ENCODE data around the gene RERGL. TPM values are rescaled to one million over a fixed set of nuclear protein-coding genes. Genes with fewer than 3 reads are reported as not detected.
"Not testable (repeated sequence)": the region's sequence is repeated elsewhere in the genome, so short reads cannot be mapped to it uniquely, and the experiment has no call there.

The RERGL gene
- total and polyA plus RNA-seq, 4 donors, result 2.3 to 30.6 (median 5.2) TPM

GRCh38 chr12:18101043-18101442, 11.1 kb upstream of the RERGL start:
- peaks cover 0 to 1% of the 10 kb centered on the region in 2 donors for H3K36me3 ChIP-seq (ENCODE audit: control insufficient read depth in 1 of 2, insufficient read depth in 2 of 2, low read length in 1 of 2)
- H3K4me3 ChIP-seq (ENCODE audit: low read length in 2 of 2), result no peak overlapping the region
- 62 to 74% methylated on average over 2 of the region's 2 CpGs for WGBS, 2 donors
- H3K27me3 ChIP-seq (ENCODE audit: control insufficient read depth in 1 of 2, insufficient read depth in 2 of 2, low read length in 1 of 2), result no peaks in the 10 kb centered on the region
- ATAC-seq (ENCODE audit: low FRiP score), result no peak
- intact Hi-C loops (cut with DNase I), result no loop called here
- no peak overlapping the region for H3K27ac ChIP-seq (ENCODE audit: low read depth in 1 of 2, low read length in 2 of 2)
- DNase-seq, result no peak
- H3K9me3 ChIP-seq (ENCODE audit: control insufficient read depth, low read length), result no peaks in the 10 kb centered on the region
- H3K4me1 ChIP-seq (ENCODE audit: control insufficient read depth in 1 of 2, insufficient read depth in 2 of 2, low read length in 2 of 2), result no peaks in the 10 kb centered on the region

GRCh38 chr12:18084080-18084479, 5.9 kb downstream of the RERGL start:
- WGBS, 2 donors, result 70 to 77% methylated on average over 3 of the region's 3 CpGs
- no peak overlapping the region for H3K27ac ChIP-seq (ENCODE audit: low read depth in 1 of 2, low read length in 2 of 2)
- no peak for DNase-seq
- no peak for ATAC-seq (ENCODE audit: low FRiP score)
- no peak overlapping the region for H3K4me3 ChIP-seq (ENCODE audit: low read length in 2 of 2)
- H3K36me3 ChIP-seq (ENCODE audit: control insufficient read depth in 1 of 2, insufficient read depth in 2 of 2, low read length in 1 of 2), result no peaks in the 10 kb centered on the region
- H3K4me1 ChIP-seq (ENCODE audit: control insufficient read depth in 1 of 2, insufficient read depth in 2 of 2, low read length in 2 of 2), result no peaks in the 10 kb centered on the region
- H3K9me3 ChIP-seq (ENCODE audit: control insufficient read depth, low read length), result no peaks in the 10 kb centered on the region
- intact Hi-C loops (cut with DNase I), result no loop called here
- H3K27me3 ChIP-seq (ENCODE audit: control insufficient read depth in 1 of 2, insufficient read depth in 2 of 2, low read length in 1 of 2), result no peaks in the 10 kb centered on the region

GRCh38 chr12:18079541-18080246, 10.3 kb downstream of the RERGL start:
- intact Hi-C loops (cut with DNase I), result no loop called here
- Histone ChIP-seq H3K9me3 (ENCODE audit: control insufficient read depth, low read length) (no peaks in the 10 kb centered on the region), H3K4me1 (ENCODE audit: control insufficient read depth in 1 of 2, insufficient read depth in 2 of 2, low read length in 2 of 2) (no peaks in the 10 kb centered on the region)

GRCh38 chr12:18074001-18074400, 16.0 kb downstream of the RERGL start:
- intact Hi-C loops (cut with DNase I), result no loop called here
- Histone ChIP-seq H3K27ac (ENCODE audit: low read depth in 1 of 2, low read length in 2 of 2) (no peak overlapping the region), H3K36me3 (ENCODE audit: control insufficient read depth in 1 of 2, insufficient read depth in 2 of 2, low read length in 1 of 2) (no peaks in the 10 kb centered on the region), H3K4me3 (ENCODE audit: low read length in 2 of 2) (no peak overlapping the region), H3K27me3 (ENCODE audit: control insufficient read depth in 1 of 2, insufficient read depth in 2 of 2, low read length in 1 of 2) (no peaks in the 10 kb centered on the region), H3K9me3 (ENCODE audit: control insufficient read depth, low read length) (peaks cover 2% of the 10 kb centered on the region), H3K4me1 (ENCODE audit: control insufficient read depth in 1 of 2, insufficient read depth in 2 of 2, low read length in 2 of 2) (no peaks in the 10 kb centered on the region)
- 61 to 62% methylated on average over 3 of the region's 3 CpGs for WGBS, 2 donors
- DNase-seq, result no peak
- ATAC-seq (ENCODE audit: low FRiP score), result no peak

More at GRCh38 chr12:18079541-18080246, 10.3 kb downstream of the RERGL start:
- H3K27me3 ChIP-seq (ENCODE audit: control insufficient read depth in 1 of 2, insufficient read depth in 2 of 2, low read length in 1 of 2), result no peaks in the 10 kb centered on the region
- no peaks in the 10 kb centered on the region for H3K36me3 ChIP-seq (ENCODE audit: control insufficient read depth in 1 of 2, insufficient read depth in 2 of 2, low read length in 1 of 2)
- 72 to 73% methylated on average over 7 of the region's 7 CpGs for WGBS, 2 donors
- ATAC-seq (ENCODE audit: low FRiP score) (no peak), DNase-seq (no peak)
- no peak overlapping the region for H3K27ac ChIP-seq (ENCODE audit: low read depth in 1 of 2, low read length in 2 of 2)
- no peak overlapping the region for H3K4me3 ChIP-seq (ENCODE audit: low read length in 2 of 2)

- ATAC-seq (ENCODE audit: low FRiP score) (no peak), DNase-seq (no peak)
- no peaks in the 10 kb centered on the region for H3K4me1 ChIP-seq (ENCODE audit: control insufficient read depth in 1 of 2, insufficient read depth in 2 of 2, low read length in 2 of 2)
- 87 to 88% methylated on average over 14 of the region's 14 CpGs for WGBS, 2 donors
- H3K4me3 ChIP-seq (ENCODE audit: low read length in 2 of 2), result no peak overlapping the region
- H3K36me3 ChIP-seq (ENCODE audit: control insufficient read depth in 1 of 2, insufficient read depth in 2 of 2, low read length in 1 of 2), result no peaks in the 10 kb centered on the region
- H3K27ac ChIP-seq (ENCODE audit: low read depth in 1 of 2, low read length in 2 of 2), result no peak overlapping the region
- no peaks in the 10 kb centered on the region for H3K27me3 ChIP-seq (ENCODE audit: control insufficient read depth in 1 of 2, insufficient read depth in 2 of 2, low read length in 1 of 2)
- peaks cover 2% of the 10 kb centered on the region for H3K9me3 ChIP-seq (ENCODE audit: control insufficient read depth, low read length)
- intact Hi-C loops (cut with DNase I), result no loop called here
Observed at GRCh38 chr12:18072723-18073122, 17.3 kb downstream of the RERGL start.

GRCh38 chr12:18071336-18071735, 18.7 kb downstream of the RERGL start:
- Histone ChIP-seq H3K4me1 (ENCODE audit: control insufficient read depth in 1 of 2, insufficient read depth in 2 of 2, low read length in 2 of 2) (no peaks in the 10 kb centered on the region), H3K9me3 (ENCODE audit: control insufficient read depth, low read length) (peaks cover 2% of the 10 kb centered on the region), H3K27me3 (ENCODE audit: control insufficient read depth in 1 of 2, insufficient read depth in 2 of 2, low read length in 1 of 2) (no peaks in the 10 kb centered on the region), H3K27ac (ENCODE audit: low read depth in 1 of 2, low read length in 2 of 2) (no peak overlapping the region), H3K36me3 (ENCODE audit: control insufficient read depth in 1 of 2, insufficient read depth in 2 of 2, low read length in 1 of 2) (no peaks in the 10 kb centered on the region), H3K4me3 (ENCODE audit: low read length in 2 of 2) (no peak overlapping the region)
- ATAC-seq (ENCODE audit: low FRiP score), result no peak
- DNase-seq, result no peak
- intact Hi-C loops (cut with DNase I), result no loop called here
- WGBS, 2 donors, result 85 to 87% methylated on average over 4 of the region's 4 CpGs

GRCh38 chr12:18068355-18068754, 21.6 kb downstream of the RERGL start:
- peaks cover 2% of the 10 kb centered on the region for H3K9me3 ChIP-seq (ENCODE audit: control insufficient read depth, low read length)
- intact Hi-C loops (cut with DNase I), result no loop called here
- no peak for ATAC-seq (ENCODE audit: low FRiP score)
- DNase-seq, result no peak
- no peaks in the 10 kb centered on the region for H3K36me3 ChIP-seq (ENCODE audit: control insufficient read depth in 1 of 2, insufficient read depth in 2 of 2, low read length in 1 of 2)
- H3K27ac ChIP-seq (ENCODE audit: low read depth in 1 of 2, low read length in 2 of 2), result no peak overlapping the region
- H3K27me3 ChIP-seq (ENCODE audit: control insufficient read depth in 1 of 2, insufficient read depth in 2 of 2, low read length in 1 of 2), result no peaks in the 10 kb centered on the region
- no peak overlapping the region for H3K4me3 ChIP-seq (ENCODE audit: low read length in 2 of 2)
- WGBS, 2 donors, result 57 to 73% methylated on average over 3 of the region's 3 CpGs
- H3K4me1 ChIP-seq (ENCODE audit: control insufficient read depth in 1 of 2, insufficient read depth in 2 of 2, low read length in 2 of 2), result no peaks in the 10 kb centered on the region

GRCh38 chr12:18066666-18067065, 23.3 kb downstream of the RERGL start:
- Histone ChIP-seq H3K36me3 (ENCODE audit: control insufficient read depth in 1 of 2, insufficient read depth in 2 of 2, low read length in 1 of 2) (no peaks in the 10 kb centered on the region), H3K27me3 (ENCODE audit: control insufficient read depth in 1 of 2, insufficient read depth in 2 of 2, low read length in 1 of 2) (no peaks in the 10 kb centered on the region), H3K4me1 (ENCODE audit: control insufficient read depth in 1 of 2, insufficient read depth in 2 of 2, low read length in 2 of 2) (no peaks in the 10 kb centered on the region), H3K9me3 (ENCODE audit: control insufficient read depth, low read length) (peaks cover 2% of the 10 kb centered on the region), H3K4me3 (ENCODE audit: low read length in 2 of 2) (no peak overlapping the region), H3K27ac (ENCODE audit: low read depth in 1 of 2, low read length in 2 of 2) (no peak overlapping the region)
- intact Hi-C loops (cut with DNase I), result no loop called here
- ATAC-seq (ENCODE audit: low FRiP score), result no peak
- WGBS, 2 donors, result 48 to 56% methylated on average over 4 of the region's 4 CpGs
- DNase-seq, result no peak

- H3K27me3 ChIP-seq (ENCODE audit: control insufficient read depth in 1 of 2, insufficient read depth in 2 of 2, low read length in 1 of 2); H3K27ac ChIP-seq (ENCODE audit: low read depth in 1 of 2, low read length in 2 of 2); H3K36me3 ChIP-seq (ENCODE audit: control insufficient read depth in 1 of 2, insufficient read depth in 2 of 2, low read length in 1 of 2); H3K4me1 ChIP-seq (ENCODE audit: control insufficient read depth in 1 of 2, insufficient read depth in 2 of 2, low read length in 2 of 2); ATAC-seq (ENCODE audit: low FRiP score); H3K4me3 ChIP-seq (ENCODE audit: low read length in 2 of 2); intact Hi-C loops (cut with DNase I); H3K9me3 ChIP-seq (ENCODE audit: control insufficient read depth, low read length); DNase-seq: not testable (repeated sequence)
- whole genome bisulfite sequencing, 2 donors, result 87 to 88% methylated on average over 4 of the region's 4 CpGs
Observed at GRCh38 chr12:18062867-18063266, 27.1 kb downstream of the RERGL start.

Data from aorta (tissue), 5 donors.